Measurements from ENCODE around the gene CFAP157.

CFAP157 gene

DNA sequence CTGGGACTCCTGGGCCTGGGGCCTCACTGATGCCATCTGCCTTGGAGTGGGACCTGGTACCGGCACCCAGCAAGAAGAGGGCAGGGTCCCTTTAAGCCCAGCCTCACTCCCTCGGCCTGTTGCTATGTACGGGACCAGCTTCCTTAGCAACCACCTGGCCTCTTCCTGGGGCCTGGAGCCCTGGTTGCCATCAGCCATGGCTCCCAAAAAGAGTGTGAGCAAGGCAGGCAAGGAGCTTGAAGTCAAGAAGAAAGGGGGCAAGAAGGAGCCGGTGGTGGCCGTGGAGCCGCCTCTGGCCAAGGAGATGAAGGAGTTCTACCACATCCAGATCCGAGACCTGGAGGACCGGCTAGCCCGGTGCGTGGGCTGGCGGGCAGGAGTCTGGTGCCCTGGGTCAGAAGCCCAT is at the start of gene CFAP157:
Gene CFAP157, plus strand, starts transcription at position 153 of the 406 bp plus-strand sequence. Its CDS starts 44 bp downstream, at position 197.
- DNase-seq (ENCODE audit: low read depth in 2 of 2), result no peak

DNA sequence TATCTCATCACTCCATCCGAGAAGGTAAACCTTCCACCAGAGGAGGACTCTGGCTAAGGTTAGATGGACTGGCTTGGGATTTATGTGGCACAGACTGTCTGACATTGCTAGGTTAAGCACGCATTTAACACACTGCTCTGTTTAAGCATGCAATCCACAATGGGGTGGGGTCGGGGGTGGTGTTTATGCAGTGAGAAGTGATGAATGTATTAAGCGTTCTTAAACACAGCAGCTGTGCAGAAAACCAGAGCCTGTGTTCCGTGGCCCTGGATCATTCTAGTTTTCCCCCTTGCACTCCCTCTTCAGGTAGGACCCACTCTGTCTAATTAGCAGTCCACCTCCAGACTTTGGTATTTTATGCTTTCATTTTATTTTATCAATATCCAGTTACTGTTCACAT is 48.4 kb upstream of the CFAP157 start:
- DNase-seq (ENCODE audit: low read depth in 2 of 2), result no peak

DNA sequence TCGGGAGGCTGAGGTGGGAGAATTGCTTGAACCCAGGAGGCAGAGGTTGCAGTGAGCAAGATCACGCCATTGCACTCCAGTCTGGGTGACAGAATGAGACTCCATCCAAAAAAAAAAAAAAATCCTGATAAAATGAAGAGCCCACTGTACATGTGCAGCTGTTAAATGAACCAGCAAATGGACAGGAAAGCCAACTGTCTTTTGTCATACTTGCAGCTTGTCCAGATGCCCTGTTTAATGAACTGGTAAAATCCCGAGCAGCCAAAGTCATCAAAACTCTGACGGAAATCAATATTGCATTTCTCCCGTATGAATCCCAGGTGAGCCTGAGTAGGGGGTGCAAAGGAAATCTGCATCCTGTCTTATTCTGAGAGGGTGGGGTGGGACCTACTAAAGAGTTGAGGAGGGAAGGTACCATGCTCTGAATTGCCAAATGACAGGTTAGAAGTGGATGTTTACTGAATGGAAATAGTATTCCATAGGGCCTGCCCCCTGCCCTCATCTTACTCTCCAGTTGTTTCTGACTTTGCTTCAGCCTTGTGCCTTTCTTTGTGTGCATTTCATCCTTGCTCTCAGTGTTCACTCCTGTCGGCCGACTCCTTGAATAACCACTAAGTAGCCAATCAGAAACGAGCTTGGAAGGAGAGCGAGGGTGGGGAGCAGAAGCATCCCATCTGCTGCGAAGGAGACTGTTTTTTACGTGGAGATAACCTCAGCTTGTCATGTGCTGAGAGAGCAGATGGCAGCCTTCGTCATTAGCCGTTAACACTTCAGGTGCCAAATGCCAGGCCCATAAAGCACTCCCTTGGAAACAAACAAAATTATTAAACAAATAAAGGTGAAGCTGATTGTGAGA is 45.7 kb upstream of the CFAP157 start:
- DNase-seq (ENCODE audit: low read depth in 2 of 2), result no peak

DNA sequence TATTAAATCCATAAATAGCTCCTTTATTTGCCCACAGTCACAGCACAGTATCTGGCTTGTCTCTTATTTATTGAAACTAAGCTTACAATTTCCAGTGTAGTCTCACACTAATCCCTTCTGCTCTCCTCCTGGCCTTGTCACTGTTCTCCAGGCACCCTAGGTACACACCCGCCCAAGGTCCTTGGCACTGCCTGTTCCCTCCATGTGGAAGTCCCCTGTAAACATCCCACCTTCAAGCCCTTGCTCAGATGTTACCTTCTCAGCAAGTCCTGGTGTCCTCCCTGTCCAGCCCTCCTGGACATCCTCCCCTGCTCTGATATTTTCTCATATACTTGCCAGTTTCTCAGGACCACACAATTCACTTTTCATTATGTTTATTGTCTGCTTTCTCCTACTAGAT is 44.2 kb upstream of the CFAP157 start:
- DNase-seq (ENCODE audit: low read depth in 2 of 2), result no peak

DNA sequence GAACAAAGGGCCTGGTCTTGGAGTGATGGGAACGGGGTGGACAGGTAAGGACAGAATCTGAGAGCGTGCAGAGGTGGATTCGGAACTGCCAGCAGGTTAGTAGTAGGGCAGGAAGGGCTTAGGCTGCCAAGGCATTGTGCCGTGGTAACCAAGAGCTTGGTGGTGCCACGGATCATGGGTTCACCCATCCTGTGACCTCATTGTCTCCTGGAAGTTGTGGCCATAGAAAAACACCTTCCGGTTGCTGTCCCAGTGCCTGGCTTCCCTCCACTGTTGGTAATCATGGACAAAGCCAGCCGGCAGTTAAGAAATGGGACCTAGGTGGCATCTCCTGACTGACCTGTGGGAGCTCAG is 42.5 kb upstream of the CFAP157 start:
- no peak for DNase-seq (ENCODE audit: low read depth in 2 of 2)

- no peak for DNase-seq (ENCODE audit: low read depth in 2 of 2)
Observed at GRCh38 chr9:127664678-127665507, 41.9 kb upstream of the CFAP157 start.

DNA sequence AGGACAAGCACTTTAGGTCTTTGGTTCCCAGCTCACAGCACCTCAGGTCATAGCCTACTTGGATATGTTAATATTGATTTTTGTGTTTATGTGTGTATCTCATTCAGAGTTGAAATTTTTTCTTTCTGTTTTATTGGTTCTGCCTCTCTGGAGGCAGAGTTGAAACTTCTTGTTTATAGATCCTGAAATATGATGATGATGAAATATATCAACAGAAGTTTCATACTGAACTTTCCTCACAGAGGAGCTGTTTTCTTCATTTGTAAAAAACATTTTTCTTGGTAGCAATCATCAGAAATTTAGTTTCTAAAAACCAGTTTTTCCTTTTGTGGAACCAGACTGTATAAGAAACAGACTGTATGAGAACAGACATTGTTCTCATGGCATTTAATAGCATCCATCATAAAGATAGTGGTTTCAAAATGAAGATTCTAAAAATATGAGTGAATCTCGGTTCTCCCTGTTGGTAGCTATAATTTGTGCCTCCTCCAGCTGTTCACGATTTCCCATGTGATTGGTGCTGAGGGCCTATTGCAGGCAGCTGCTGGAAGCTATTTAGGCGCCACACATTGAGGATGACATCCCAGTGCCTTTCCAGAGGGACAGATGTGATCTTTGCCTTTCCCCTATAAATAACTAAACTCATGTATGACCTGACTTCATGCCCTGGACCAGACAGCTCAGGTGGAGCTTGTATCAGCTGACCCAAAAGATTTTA is 39.5 kb upstream of the CFAP157 start:
- no peak for DNase-seq (ENCODE audit: low read depth in 2 of 2)

DNA sequence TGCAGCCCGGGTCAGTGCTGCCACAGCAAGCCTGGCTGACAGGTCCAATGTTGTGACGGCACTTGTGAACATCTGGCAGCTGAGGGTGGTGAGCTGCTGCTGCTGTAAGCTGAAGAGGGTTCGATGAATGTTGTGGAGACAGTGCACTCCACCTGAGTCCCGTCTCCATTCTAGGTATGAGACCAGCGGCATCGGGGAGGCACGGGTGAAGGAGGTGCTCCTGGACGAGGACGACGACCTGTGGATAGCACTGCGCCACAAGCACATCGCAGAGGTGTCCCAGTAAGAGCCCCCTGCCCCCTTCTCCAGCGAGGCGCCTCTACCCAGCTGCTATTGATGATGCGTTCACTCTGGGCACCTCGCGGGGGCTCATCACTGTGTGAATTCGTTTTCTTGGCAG is 38.9 kb upstream of the CFAP157 start:
- DNase-seq (ENCODE audit: low read depth in 2 of 2), result no peak

- DNase-seq (ENCODE audit: low read depth in 2 of 2), result no peak
Observed at GRCh38 chr9:127673234-127673633, 33.6 kb upstream of the CFAP157 start.

DNA sequence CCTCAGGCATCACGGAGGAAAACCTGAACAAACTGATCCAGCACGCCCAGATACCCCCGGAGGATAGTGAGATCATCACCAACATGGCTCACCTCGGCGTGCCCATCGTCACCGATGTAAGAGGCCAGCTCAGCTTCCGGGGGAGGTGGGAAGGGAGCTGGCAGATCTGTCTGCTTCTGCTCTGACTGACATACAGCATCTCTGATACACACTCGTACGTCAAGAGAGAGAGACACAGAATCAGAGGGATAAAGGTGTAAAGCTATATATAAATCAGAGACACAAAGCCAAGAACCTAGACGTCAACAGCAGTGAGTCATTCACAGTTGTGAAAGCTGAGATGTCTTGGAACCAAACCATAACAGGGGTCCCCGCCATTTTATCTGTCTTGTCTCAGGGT is 30.1 kb upstream of the CFAP157 start:
- no peak for DNase-seq (ENCODE audit: low read depth in 2 of 2)

- DNase-seq (ENCODE audit: low read depth in 2 of 2), result no peak
Observed at GRCh38 chr9:127679506-127679905, 27.3 kb upstream of the CFAP157 start.

- DNase-seq (ENCODE audit: low read depth in 2 of 2), result no peak
Observed at GRCh38 chr9:127680226-127680625, 26.6 kb upstream of the CFAP157 start.

GRCh38 chr9:127680846-127681245 is 25.9 kb upstream of the CFAP157 start:
- DNase-seq (ENCODE audit: low read depth in 2 of 2), result no peak

GRCh38 chr9:127682351-127683136 is 24.2 kb upstream of the CFAP157 start:
- no peak for DNase-seq (ENCODE audit: low read depth in 2 of 2)

GRCh38 chr9:127683723-127684122 is 23.1 kb upstream of the CFAP157 start:
- no peak for DNase-seq (ENCODE audit: low read depth in 2 of 2)

- no peak for DNase-seq (ENCODE audit: low read depth in 2 of 2)
Observed at GRCh38 chr9:127684576-127684975, 22.2 kb upstream of the CFAP157 start.

GRCh38 chr9:127686461-127687393 is 20.1 kb upstream of the CFAP157 start:
- DNase-seq (ENCODE audit: low read depth in 2 of 2), result no peak

DNA sequence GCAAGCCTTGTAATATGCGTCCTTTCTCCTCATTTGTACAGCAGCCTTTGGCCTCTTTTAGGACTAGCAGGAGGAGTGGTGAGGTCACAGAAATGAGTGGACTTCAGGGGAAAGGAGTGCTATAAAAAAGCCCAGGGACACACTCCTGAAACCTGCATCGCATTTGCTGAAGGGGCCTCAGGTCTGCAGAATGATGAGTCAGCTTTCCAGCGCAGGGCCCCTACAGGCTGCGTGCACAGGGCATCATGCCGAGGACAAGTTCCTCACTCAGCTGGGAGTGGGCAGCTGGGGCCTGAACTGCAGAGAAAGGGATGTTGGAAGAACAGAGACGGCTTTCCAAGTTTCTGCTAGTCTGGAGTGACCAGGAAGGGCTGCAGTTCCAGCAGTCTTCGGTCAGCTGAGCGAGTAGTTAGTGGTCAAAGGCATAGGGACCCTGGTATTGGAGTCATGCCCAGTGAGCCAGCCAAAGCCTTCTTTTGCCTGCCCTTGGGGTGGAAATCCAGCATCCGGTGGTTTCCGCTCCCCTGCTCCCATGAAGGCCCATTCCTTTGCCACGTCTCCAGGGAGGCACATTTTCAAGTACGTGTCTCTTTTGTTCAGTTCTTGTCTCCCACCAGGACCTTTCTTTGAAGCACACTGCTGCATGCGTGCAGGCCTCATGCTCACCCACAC is 17.3 kb upstream of the CFAP157 start:
- no peak for DNase-seq (ENCODE audit: low read depth in 2 of 2)

DNA sequence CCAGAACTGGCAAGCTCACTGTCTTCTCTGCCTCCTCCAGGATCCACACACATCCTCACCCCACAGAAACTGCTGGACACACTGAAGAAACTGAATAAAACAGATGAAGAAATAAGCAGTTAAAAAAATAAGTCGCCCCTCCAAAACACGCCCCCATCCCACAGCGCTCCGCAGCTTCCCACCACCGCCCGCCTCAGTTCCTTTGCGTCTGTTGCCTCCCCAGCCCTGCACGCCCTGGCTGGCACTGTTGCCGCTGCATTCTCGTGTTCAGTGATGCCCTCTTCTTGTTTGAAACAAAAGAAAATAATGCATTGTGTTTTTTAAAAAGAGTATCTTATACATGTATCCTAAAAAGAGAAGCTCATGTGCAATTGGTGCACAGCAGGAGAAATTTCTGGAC is 16.1 kb upstream of the CFAP157 start:
- no peak for DNase-seq (ENCODE audit: low read depth in 2 of 2)

DNA sequence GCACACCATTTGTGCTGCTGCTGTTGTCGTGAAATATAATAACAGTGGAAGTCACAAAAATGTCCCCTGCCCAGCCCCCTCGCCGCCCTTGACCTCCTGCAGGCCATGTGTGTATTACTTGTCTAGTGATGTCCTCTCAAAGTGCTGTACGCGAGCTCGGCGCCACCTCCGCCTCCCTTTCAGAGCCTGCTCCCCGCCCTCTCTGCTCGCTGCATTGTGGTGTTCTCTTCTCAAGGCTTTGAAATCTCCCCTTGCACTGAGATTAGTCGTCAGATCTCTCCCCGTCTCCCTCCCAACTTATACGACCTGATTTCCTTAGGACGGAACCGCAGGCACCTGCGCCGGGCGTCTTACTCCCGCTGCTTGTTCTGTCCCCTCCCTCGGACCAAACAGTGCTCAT is 14.7 kb upstream of the CFAP157 start:
- DNase-seq (ENCODE audit: low read depth in 2 of 2), result no peak
